Measurements from ENCODE around the gene CPT2. TPM values are rescaled to one million over a fixed set of nuclear protein-coding genes. Genes with fewer than 3 reads are reported as not detected.

Gene CPT2
- total and polyA plus RNA-seq, 9 of the 15 experiments (the other 6 are each of a cell fraction or from before 2014, with no cell fraction given), result 7.6 to 25.1 (median 16.8) TPM

DNA sequence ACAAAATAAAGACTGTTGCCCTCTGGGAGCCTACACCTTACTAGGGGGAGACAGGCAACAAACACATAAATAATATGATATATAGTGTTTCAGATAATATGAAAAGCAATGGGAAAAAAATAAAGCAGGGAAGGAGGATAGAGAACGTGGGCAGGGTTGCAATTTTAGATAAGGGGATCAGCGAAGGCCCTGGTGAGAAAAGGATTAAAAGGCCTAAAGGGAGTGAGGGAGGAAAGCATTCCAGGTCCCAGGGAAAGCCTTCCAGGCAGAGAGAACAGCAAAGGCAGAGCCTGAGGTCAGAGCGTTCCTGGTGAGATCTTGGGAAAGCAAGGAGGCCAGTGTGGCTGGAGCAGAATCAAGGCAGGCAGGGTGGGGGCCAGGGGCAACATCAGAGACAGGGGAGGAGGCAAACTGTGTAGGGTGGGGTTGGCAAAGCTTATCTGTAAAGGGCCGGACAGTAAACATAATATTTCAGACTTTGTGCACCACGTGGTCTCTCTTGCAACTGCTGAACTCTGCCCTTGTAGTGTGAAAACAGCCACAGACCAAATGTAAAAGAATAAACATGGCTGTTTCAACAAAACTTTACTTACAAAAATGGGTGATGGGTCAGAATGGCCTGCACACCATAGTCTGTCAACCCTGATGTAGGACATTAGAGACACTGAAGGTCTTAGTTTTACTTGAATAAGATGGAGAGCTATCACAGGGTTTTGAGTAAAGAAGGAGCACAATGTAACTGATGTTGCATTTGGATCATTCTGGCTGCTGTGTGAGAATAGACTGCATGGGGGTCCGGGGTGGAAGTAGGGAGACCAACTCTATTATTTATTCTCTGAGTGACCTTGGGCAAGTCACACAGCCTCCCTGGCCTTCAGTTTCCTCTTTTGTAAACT, 13.3 kb upstream of the CPT2 start (continued):
- TF ChIP-seq, protein P1, sequence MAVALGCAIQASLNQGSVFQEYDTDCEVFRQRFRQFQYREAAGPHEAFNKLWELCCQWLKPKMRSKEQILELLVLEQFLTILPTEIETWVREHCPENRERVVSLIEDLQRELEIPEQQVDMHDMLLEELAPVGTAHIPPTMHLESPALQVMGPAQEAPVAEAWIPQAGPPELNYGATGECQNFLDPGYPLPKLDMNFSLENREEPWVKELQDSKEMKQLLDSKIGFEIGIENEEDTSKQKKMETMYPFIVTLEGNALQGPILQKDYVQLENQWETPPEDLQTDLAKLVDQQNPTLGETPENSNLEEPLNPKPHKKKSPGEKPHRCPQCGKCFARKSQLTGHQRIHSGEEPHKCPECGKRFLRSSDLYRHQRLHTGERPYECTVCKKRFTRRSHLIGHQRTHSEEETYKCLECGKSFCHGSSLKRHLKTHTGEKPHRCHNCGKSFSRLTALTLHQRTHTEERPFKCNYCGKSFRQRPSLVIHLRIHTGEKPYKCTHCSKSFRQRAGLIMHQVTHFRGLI (CRISPR knock-in tag; IDR thresholded peaks at IDR 0.05), result no peak; the same call in 1 of the 2 replicates
- TF ChIP-seq, protein P2, sequence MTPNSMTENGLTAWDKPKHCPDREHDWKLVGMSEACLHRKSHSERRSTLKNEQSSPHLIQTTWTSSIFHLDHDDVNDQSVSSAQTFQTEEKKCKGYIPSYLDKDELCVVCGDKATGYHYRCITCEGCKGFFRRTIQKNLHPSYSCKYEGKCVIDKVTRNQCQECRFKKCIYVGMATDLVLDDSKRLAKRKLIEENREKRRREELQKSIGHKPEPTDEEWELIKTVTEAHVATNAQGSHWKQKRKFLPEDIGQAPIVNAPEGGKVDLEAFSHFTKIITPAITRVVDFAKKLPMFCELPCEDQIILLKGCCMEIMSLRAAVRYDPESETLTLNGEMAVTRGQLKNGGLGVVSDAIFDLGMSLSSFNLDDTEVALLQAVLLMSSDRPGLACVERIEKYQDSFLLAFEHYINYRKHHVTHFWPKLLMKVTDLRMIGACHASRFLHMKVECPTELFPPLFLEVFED (CRISPR knock-in tag; conservative IDR thresholded peaks at IDR 0.05), result 0 out of 2 replicates have a peak, but pooled peaks have one; percentile 26
- TF ChIP-seq CHCHD3 (CRISPR knock-in tag; IDR thresholded peaks at IDR 0.05) (no peak), MYNN (IDR thresholded peaks at IDR 0.05) (no peak), MYNN (CRISPR knock-in tag; IDR thresholded peaks at IDR 0.05) (no peak), ZKSCAN1 (IDR thresholded peaks at IDR 0.05; ENCODE audit: low read depth, low read length) (no peak), MCM3 (IDR thresholded peaks at IDR 0.05) (no peak), CBX3 (IDR thresholded peaks at IDR 0.05; ENCODE audit: borderline replicate concordance in 1 of 2, low read length in 2 of 2) (0 out of 3 replicates have a peak, but pooled peaks of 1 of the 2 experiments have one; percentile 10), PHF20 (IDR thresholded peaks at IDR 0.05; ENCODE audit: partially characterized antibody) (no peak)
- TF ChIP-seq, protein P3, sequence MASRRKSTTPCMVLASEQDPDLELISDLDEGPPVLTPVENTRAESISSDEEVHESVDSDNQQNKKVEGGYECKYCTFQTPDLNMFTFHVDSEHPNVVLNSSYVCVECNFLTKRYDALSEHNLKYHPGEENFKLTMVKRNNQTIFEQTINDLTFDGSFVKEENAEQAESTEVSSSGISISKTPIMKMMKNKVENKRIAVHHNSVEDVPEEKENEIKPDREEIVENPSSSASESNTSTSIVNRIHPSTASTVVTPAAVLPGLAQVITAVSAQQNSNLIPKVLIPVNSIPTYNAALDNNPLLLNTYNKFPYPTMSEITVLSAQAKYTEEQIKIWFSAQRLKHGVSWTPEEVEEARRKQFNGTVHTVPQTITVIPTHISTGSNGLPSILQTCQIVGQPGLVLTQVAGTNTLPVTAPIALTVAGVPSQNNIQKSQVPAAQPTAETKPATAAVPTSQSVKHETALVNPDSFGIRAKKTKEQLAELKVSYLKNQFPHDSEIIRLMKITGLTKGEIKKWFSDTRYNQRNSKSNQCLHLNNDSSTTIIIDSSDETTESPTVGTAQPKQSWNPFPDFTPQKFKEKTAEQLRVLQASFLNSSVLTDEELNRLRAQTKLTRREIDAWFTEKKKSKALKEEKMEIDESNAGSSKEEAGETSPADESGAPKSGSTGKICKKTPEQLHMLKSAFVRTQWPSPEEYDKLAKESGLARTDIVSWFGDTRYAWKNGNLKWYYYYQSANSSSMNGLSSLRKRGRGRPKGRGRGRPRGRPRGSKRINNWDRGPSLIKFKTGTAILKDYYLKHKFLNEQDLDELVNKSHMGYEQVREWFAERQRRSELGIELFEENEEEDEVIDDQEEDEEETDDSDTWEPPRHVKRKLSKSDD (conservative IDR thresholded peaks at IDR 0.05; ENCODE audit: low read length), result no peak
- TF ChIP-seq, protein P4, sequence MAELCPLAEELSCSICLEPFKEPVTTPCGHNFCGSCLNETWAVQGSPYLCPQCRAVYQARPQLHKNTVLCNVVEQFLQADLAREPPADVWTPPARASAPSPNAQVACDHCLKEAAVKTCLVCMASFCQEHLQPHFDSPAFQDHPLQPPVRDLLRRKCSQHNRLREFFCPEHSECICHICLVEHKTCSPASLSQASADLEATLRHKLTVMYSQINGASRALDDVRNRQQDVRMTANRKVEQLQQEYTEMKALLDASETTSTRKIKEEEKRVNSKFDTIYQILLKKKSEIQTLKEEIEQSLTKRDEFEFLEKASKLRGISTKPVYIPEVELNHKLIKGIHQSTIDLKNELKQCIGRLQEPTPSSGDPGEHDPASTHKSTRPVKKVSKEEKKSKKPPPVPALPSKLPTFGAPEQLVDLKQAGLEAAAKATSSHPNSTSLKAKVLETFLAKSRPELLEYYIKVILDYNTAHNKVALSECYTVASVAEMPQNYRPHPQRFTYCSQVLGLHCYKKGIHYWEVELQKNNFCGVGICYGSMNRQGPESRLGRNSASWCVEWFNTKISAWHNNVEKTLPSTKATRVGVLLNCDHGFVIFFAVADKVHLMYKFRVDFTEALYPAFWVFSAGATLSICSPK (IDR thresholded peaks at IDR 0.05; ENCODE audit: borderline replicate concordance), result 0 out of 2 replicates have a peak, but pooled peaks have one; percentile 14
- TF ChIP-seq, protein P5, sequence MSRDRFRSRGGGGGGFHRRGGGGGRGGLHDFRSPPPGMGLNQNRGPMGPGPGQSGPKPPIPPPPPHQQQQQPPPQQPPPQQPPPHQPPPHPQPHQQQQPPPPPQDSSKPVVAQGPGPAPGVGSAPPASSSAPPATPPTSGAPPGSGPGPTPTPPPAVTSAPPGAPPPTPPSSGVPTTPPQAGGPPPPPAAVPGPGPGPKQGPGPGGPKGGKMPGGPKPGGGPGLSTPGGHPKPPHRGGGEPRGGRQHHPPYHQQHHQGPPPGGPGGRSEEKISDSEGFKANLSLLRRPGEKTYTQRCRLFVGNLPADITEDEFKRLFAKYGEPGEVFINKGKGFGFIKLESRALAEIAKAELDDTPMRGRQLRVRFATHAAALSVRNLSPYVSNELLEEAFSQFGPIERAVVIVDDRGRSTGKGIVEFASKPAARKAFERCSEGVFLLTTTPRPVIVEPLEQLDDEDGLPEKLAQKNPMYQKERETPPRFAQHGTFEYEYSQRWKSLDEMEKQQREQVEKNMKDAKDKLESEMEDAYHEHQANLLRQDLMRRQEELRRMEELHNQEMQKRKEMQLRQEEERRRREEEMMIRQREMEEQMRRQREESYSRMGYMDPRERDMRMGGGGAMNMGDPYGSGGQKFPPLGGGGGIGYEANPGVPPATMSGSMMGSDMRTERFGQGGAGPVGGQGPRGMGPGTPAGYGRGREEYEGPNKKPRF (IDR thresholded peaks at IDR 0.05; ENCODE audit: low read depth, low read length), result no peak
- TF ChIP-seq, protein P6, sequence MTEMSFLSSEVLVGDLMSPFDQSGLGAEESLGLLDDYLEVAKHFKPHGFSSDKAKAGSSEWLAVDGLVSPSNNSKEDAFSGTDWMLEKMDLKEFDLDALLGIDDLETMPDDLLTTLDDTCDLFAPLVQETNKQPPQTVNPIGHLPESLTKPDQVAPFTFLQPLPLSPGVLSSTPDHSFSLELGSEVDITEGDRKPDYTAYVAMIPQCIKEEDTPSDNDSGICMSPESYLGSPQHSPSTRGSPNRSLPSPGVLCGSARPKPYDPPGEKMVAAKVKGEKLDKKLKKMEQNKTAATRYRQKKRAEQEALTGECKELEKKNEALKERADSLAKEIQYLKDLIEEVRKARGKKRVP (CRISPR knock-in tag; IDR thresholded peaks at IDR 0.05), result no peak
- TF ChIP-seq, protein P7, sequence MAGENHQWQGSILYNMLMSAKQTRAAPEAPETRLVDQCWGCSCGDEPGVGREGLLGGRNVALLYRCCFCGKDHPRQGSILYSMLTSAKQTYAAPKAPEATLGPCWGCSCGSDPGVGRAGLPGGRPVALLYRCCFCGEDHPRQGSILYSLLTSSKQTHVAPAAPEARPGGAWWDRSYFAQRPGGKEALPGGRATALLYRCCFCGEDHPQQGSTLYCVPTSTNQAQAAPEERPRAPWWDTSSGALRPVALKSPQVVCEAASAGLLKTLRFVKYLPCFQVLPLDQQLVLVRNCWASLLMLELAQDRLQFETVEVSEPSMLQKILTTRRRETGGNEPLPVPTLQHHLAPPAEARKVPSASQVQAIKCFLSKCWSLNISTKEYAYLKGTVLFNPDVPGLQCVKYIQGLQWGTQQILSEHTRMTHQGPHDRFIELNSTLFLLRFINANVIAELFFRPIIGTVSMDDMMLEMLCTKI (IDR thresholded peaks at IDR 0.05; ENCODE audit: partially characterized antibody), result no peak
